Right renal pelvis (tissue), 4 donors: ENCODE results near the gene LTB. TPM values are rescaled to one million over a fixed set of nuclear protein-coding genes. Genes with fewer than 3 reads are reported as not detected.
"Not testable (repeated sequence)": the region's sequence is repeated elsewhere in the genome, so short reads cannot be mapped to it uniquely, and the experiment has no call there.

ENCODE experiments used
- DNase-seq, 4 donors: peaks; one replicate each; pipeline ENCODE4 v3.0.0-alpha.2; 2013; ENCODE audit warnings: low read depth in 4 of 4, low spot score in 3 of 4, missing footprints in 1 of 4
- polyA plus RNA-seq, 4 donors: library from polyadenylated mRNA; unstranded; fragments of 120-200 nt; gene quantifications; one replicate each; pipeline ENCODE4 v1.2.1, GENCODE V29; 2013; ENCODE audit not compliant: insufficient read length in 4 of 4

LTB gene
- polyA plus RNA-seq, 4 donors = 1.0 to 2.3 (median 1.2) TPM

- no peak for DNase-seq
Observed at GRCh38 chr6:31609519-31610406, 27.5 kb upstream of the LTB start.

GRCh38 chr6:31607317-31607716 is 25.1 kb upstream of the LTB start:
- no peak for DNase-seq

- DNase-seq = no peak
Observed at GRCh38 chr6:31597006-31597405, 14.8 kb upstream of the LTB start.

GRCh38 chr6:31592396-31592771 is 10.2 kb upstream of the LTB start:
- no peak for DNase-seq

GRCh38 chr6:31590691-31591090 is 8.5 kb upstream of the LTB start:
- not testable (repeated sequence) for DNase-seq

- DNase-seq = no peak
Observed at GRCh38 chr6:31588871-31589650, 6.8 kb upstream of the LTB start.

GRCh38 chr6:31587791-31588777 is 5.9 kb upstream of the LTB start:
- no peak for DNase-seq

GRCh38 chr6:31586599-31587281 is 4.5 kb upstream of the LTB start:
- DNase-seq = no peak

- DNase-seq = no peak
Observed at GRCh38 chr6:31586008-31586407, 3.8 kb upstream of the LTB start, which contains the start of gene LST1. LST1 (plus strand) TSS chr6:31586277; CDS start chr6:31587300, 1,023 bp downstream.

GRCh38 chr6:31585491-31585890 is 3.3 kb upstream of the LTB start:
- DNase-seq = no peak

GRCh38 chr6:31581434-31582229 is 592 bp downstream of the LTB start:
- peak in 1 of 4 donors; percentile 12 for DNase-seq

- peak; percentile 72 to 83 (median 74) for DNase-seq
Observed at GRCh38 chr6:31580807-31581433, 1.3 kb downstream of the LTB start.

GRCh38 chr6:31580438-31580740 is 1.8 kb downstream of the LTB start:
- no peak for DNase-seq

- no peak for DNase-seq
Observed at GRCh38 chr6:31579546-31580437, 2.4 kb downstream of the LTB start.

GRCh38 chr6:31579119-31579505 is 3.1 kb downstream of the LTB start:
- no peak for DNase-seq

GRCh38 chr6:31578184-31579118 is 3.8 kb downstream of the LTB start:
- no peak for DNase-seq

GRCh38 chr6:31577579-31577966 is 4.7 kb downstream of the LTB start:
- DNase-seq = no peak
